B cell (primary cell): ENCODE results near the gene IGLL5.
"Not testable (repeated sequence)": the region's sequence is repeated elsewhere in the genome, so short reads cannot be mapped to it uniquely, and the experiment has no call there.

Experiments
- CTCF ChIP-seq: fragments of 200-600 bp; IDR thresholded peaks from one replicate; pipeline ENCODE4 v1.8.0; 2022; ENCODE audit warnings: antibody characterized with exemption, mild to moderate bottlenecking
- EZH2 ChIP-seq: IDR thresholded peaks from 2 replicates; pipeline ENCODE4 v1.6.1; 2012; ENCODE audit warnings: borderline replicate concordance, low read depth, mild to moderate bottlenecking, moderate library complexity, low read length; ENCODE audit not compliant: insufficient read depth, poor library complexity, severe bottlenecking

- not testable (repeated sequence) for TF ChIP-seq CTCF, EZH2
Measured at GRCh38 chr22:22906391-22906790, 18.8 kb downstream of the IGLL5 start.
